GM23338 (cell line): Measurements from ENCODE around the gene MORN3. TPM values are rescaled to one million over a fixed set of nuclear protein-coding genes. Genes with fewer than 3 reads are reported as not detected.

ENCODE experiments used
- ATAC-seq: fragments of 200-7000 bp; cut with Tn5 transposase; 3 replicates; pipeline ENCODE4 v1.9.1; 2020
- DNase-seq: peaks from one replicate; pipeline ENCODE4 v3.0.0-alpha.2; 2015; ENCODE audit warnings: low spot score
- H2AFZ ChIP-seq: fragments of 200-600 bp; sonication (generic); 2 replicates; pipeline ENCODE4 v1.8.0; 2016; ENCODE audit warnings: antibody characterized with exemption, mild to moderate bottlenecking, moderate library complexity
- H3F3A ChIP-seq: fragments of 200-600 bp; sonication (generic); replicated peaks from 2 replicates; pipeline ENCODE4 v1.8.0; 2017; ENCODE audit warnings: antibody characterized with exemption, mixed run types, low read depth
- H3K27ac ChIP-seq: fragments of 200-600 bp; sonication (generic); 2 replicates; pipeline ENCODE4 v1.6.1; 2016; ENCODE audit warnings: low read depth
- H3K27me3 ChIP-seq: fragments of 200-600 bp; sonication (generic); 2 replicates; pipeline ENCODE4 v1.8.0; 2016; ENCODE audit warnings: mild to moderate bottlenecking, mixed run types, moderate library complexity; ENCODE audit not compliant: insufficient read depth
- H3K36me3 ChIP-seq: fragments of 200-600 bp; sonication (generic); 2 replicates; pipeline ENCODE4 v1.8.0; 2016; ENCODE audit warnings: mild to moderate bottlenecking; ENCODE audit not compliant: insufficient read depth
- H3K4me1 ChIP-seq: fragments of 200-600 bp; sonication (generic); 2 replicates; pipeline ENCODE4 v1.8.0; 2016; ENCODE audit warnings: mild to moderate bottlenecking, moderate library complexity; ENCODE audit not compliant: insufficient read depth
- H3K4me2 ChIP-seq: fragments of 200-600 bp; sonication (generic); 2 replicates; pipeline ENCODE4 v1.7.1; 2017; ENCODE audit warnings: mixed run types
- H3K4me3 ChIP-seq: fragments of 200-600 bp; sonication (generic); 2 replicates; pipeline ENCODE4 v1.6.1; 2016; ENCODE audit warnings: mixed run types
- H3K79me2 ChIP-seq: fragments of 200-600 bp; sonication (generic); replicated peaks from 2 replicates; pipeline ENCODE4 v1.8.0; 2017; ENCODE audit warnings: mild to moderate bottlenecking; ENCODE audit not compliant: insufficient read depth
- H3K9me2 ChIP-seq: fragments of 200-600 bp; sonication (generic); 2 replicates; pipeline ENCODE4 v1.8.0; 2017; ENCODE audit not compliant: insufficient read depth
- H4K20me1 ChIP-seq: fragments of 200-600 bp; sonication (generic); replicated peaks from 2 replicates; pipeline ENCODE4 v1.8.0; 2017; ENCODE audit warnings: mild to moderate bottlenecking; ENCODE audit not compliant: insufficient read depth
- H3K27ac Mint-ChIP-seq: 2 replicates; pipeline ENCODE4 v1.8.0; 2020; ENCODE audit warnings: inconsistent platforms, mild to moderate bottlenecking, moderate library complexity, mixed read lengths
- H3K27me3 Mint-ChIP-seq: 3 replicates; pipeline ENCODE4 v1.8.0; 2022; ENCODE audit warnings: low read depth, mild to moderate bottlenecking, moderate library complexity, mixed read lengths, inconsistent platforms; ENCODE audit not compliant: insufficient read depth, poor library complexity
- H3K36me3 Mint-ChIP-seq: 3 replicates; pipeline ENCODE4 v1.8.0; 2021; ENCODE audit warnings: low read depth, mild to moderate bottlenecking, inconsistent platforms, moderate library complexity, mixed read lengths
- H3K4me1 Mint-ChIP-seq: 3 replicates; pipeline ENCODE4 v1.8.0; 2020; ENCODE audit warnings: mild to moderate bottlenecking, inconsistent platforms, mixed read lengths
- H3K4me3 Mint-ChIP-seq: 3 replicates; pipeline ENCODE4 v1.8.0; 2021; ENCODE audit warnings: moderate library complexity, mild to moderate bottlenecking, inconsistent platforms, mixed read lengths
- H3K9me3 Mint-ChIP-seq: 3 replicates; pipeline ENCODE4 v1.8.0; 2020; ENCODE audit warnings: moderate library complexity, mild to moderate bottlenecking, inconsistent platforms, mixed read lengths
- CREB1 ChIP-seq: fragments of 250-450 bp; sonication (Bioruptor Pico); IDR thresholded peaks from 2 replicates; pipeline ENCODE4 v1.5.0; 2020; ENCODE audit warnings: low read depth, mild to moderate bottlenecking, moderate library complexity
- EZH2 ChIP-seq: fragments of 200-600 bp; sonication (generic); IDR thresholded peaks from one replicate; pipeline ENCODE4 v1.8.0; 2017; ENCODE audit warnings: antibody characterized with exemption, mild to moderate bottlenecking, low read depth; ENCODE audit not compliant: unreplicated experiment
- EZH2phosphoT487 ChIP-seq: fragments of 200-600 bp; sonication (generic); IDR thresholded peaks from one replicate; pipeline ENCODE4 v1.8.1; 2018; ENCODE audit warnings: antibody characterized with exemption; ENCODE audit not compliant: unreplicated experiment
- JUNB ChIP-seq: IDR thresholded peaks from one replicate; pipeline ENCODE4 v1.6.1; 2016; ENCODE audit warnings: antibody characterized with exemption; ENCODE audit not compliant: unreplicated experiment
- NANOG ChIP-seq: IDR thresholded peaks from 2 replicates; pipeline ENCODE4 v1.6.1; 2016; ENCODE audit warnings: antibody characterized with exemption, borderline replicate concordance
- POLR2AphosphoS5 ChIP-seq: IDR thresholded peaks from 2 replicates; pipeline ENCODE4 v1.6.1; 2016; ENCODE audit warnings: antibody characterized with exemption, low read depth
- STAT1 ChIP-seq: IDR thresholded peaks from one replicate; pipeline ENCODE4 v1.6.1; 2016; ENCODE audit warnings: antibody characterized with exemption; ENCODE audit not compliant: unreplicated experiment
- ZNF114 ChIP-seq: fragments of 250-450 bp; sonication (Bioruptor Pico); IDR thresholded peaks from 2 replicates; pipeline ENCODE4 v1.5.0; 2020; ENCODE audit warnings: mild to moderate bottlenecking, moderate library complexity
- ZNF331 ChIP-seq: fragments of 250-450 bp; sonication (Bioruptor Pico); IDR thresholded peaks from 2 replicates; pipeline ENCODE4 v1.5.0; 2020; ENCODE audit warnings: low read depth, mild to moderate bottlenecking, moderate library complexity
- polyA plus RNA-seq: library from polyadenylated mRNA; unstranded; fragments of >200 nt; fragmentation: Nextera tagmentation; extraction: Ambion mirVana; gene quantifications from 2 replicates; pipeline ENCODE4 v1.2.1, GENCODE V29; 2016
- total RNA-seq: library from RNA; depleted of rRNA; stranded (reverse); fragments of >200 nt; shearing (Covaris generic); gene quantifications from 2 replicates; pipeline ENCODE4 v1.2.3, GENCODE V29; 2014
- TF ChIP-seq, protein P1 (sequence below): IDR thresholded peaks from one replicate; pipeline ENCODE4 v1.6.1; 2018; ENCODE audit warnings: antibody characterized with exemption; ENCODE audit not compliant: unreplicated experiment
- TF ChIP-seq, protein P2 (sequence below): fragments of 250-450 bp; sonication (Bioruptor Pico); IDR thresholded peaks from 2 replicates; pipeline ENCODE4 v1.5.0; 2020; ENCODE audit warnings: mild to moderate bottlenecking, moderate library complexity
- TF ChIP-seq, protein P3 (sequence below), 2 experiments: fragments of 200-600 bp in 1 of 2; sonication (generic) in 1 of 2; conservative IDR thresholded peaks; 2 replicates each; pipeline versions ENCODE4 v1.5.1 to v1.6.1; 2016 to 2017; ENCODE audit warnings: antibody characterized with exemption in 2 of 2, low read depth in 2 of 2, mild to moderate bottlenecking in 2 of 2, moderate library complexity in 1 of 2
- TF ChIP-seq, protein P4 (sequence below): IDR thresholded peaks from 2 replicates; pipeline ENCODE4 v1.6.1; 2016; ENCODE audit warnings: antibody characterized with exemption

The MORN3 gene
- total and polyA plus RNA-seq, 2 experiments from 2014 or later: 0.14 to 0.36 TPM

DNA sequence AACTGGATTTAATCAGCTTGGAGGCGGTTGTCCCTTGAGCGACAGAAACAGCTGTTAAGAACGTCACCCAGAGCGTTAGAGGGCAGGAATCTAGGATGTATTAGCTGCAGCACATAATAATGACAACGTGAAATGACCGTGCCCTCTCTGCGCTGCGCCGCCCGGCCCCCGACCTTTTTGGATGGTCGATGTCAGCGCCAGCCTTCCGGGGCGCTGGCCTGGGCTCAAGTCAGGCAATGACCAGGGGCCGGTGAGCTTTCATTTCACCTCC is 42.7 kb upstream of the MORN3 start:
- peak overlapping the region; percentile 84 for H3K4me2 ChIP-seq
- peak; percentile 62 for DNase-seq
- ATAC-seq: peak; percentile 50
- peak overlapping the region; percentile 78 for H3K4me3 ChIP-seq
- H3K9me3 Mint-ChIP-seq: no peaks in the 10 kb centered on the region; the same call in 1 of the 3 replicates
- peaks cover 30% of the 10 kb centered on the region for H3K4me1 Mint-ChIP-seq
- peak overlapping the region; percentile 84; the same call in 1 of the 2 replicates for H3K27ac ChIP-seq
- peak overlapping the region; percentile 90 for H3K27ac Mint-ChIP-seq
- H3F3A ChIP-seq: peaks cover 20% of the 10 kb centered on the region; the same call in 1 of the 2 replicates
- H3K4me1 ChIP-seq: peaks cover 12% of the 10 kb centered on the region
- peaks cover 20% of the 10 kb centered on the region for H3K36me3 Mint-ChIP-seq
- peak overlapping the region; percentile 97 for H2AFZ ChIP-seq
- TF ChIP-seq EZH2: no peak
- no peak for TF ChIP-seq ZNF331 (CRISPR knock-in tag)
- TF ChIP-seq POLR2AphosphoS5: no peak
- no peak for TF ChIP-seq ZNF114 (CRISPR knock-in tag)
- no peak for TF ChIP-seq STAT1
- no peak for TF ChIP-seq JUNB
- TF ChIP-seq, protein P1, sequence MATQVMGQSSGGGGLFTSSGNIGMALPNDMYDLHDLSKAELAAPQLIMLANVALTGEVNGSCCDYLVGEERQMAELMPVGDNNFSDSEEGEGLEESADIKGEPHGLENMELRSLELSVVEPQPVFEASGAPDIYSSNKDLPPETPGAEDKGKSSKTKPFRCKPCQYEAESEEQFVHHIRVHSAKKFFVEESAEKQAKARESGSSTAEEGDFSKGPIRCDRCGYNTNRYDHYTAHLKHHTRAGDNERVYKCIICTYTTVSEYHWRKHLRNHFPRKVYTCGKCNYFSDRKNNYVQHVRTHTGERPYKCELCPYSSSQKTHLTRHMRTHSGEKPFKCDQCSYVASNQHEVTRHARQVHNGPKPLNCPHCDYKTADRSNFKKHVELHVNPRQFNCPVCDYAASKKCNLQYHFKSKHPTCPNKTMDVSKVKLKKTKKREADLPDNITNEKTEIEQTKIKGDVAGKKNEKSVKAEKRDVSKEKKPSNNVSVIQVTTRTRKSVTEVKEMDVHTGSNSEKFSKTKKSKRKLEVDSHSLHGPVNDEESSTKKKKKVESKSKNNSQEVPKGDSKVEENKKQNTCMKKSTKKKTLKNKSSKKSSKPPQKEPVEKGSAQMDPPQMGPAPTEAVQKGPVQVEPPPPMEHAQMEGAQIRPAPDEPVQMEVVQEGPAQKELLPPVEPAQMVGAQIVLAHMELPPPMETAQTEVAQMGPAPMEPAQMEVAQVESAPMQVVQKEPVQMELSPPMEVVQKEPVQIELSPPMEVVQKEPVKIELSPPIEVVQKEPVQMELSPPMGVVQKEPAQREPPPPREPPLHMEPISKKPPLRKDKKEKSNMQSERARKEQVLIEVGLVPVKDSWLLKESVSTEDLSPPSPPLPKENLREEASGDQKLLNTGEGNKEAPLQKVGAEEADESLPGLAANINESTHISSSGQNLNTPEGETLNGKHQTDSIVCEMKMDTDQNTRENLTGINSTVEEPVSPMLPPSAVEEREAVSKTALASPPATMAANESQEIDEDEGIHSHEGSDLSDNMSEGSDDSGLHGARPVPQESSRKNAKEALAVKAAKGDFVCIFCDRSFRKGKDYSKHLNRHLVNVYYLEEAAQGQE: no peak
- TF ChIP-seq EZH2phosphoT487: no peak
- TF ChIP-seq, protein P2, sequence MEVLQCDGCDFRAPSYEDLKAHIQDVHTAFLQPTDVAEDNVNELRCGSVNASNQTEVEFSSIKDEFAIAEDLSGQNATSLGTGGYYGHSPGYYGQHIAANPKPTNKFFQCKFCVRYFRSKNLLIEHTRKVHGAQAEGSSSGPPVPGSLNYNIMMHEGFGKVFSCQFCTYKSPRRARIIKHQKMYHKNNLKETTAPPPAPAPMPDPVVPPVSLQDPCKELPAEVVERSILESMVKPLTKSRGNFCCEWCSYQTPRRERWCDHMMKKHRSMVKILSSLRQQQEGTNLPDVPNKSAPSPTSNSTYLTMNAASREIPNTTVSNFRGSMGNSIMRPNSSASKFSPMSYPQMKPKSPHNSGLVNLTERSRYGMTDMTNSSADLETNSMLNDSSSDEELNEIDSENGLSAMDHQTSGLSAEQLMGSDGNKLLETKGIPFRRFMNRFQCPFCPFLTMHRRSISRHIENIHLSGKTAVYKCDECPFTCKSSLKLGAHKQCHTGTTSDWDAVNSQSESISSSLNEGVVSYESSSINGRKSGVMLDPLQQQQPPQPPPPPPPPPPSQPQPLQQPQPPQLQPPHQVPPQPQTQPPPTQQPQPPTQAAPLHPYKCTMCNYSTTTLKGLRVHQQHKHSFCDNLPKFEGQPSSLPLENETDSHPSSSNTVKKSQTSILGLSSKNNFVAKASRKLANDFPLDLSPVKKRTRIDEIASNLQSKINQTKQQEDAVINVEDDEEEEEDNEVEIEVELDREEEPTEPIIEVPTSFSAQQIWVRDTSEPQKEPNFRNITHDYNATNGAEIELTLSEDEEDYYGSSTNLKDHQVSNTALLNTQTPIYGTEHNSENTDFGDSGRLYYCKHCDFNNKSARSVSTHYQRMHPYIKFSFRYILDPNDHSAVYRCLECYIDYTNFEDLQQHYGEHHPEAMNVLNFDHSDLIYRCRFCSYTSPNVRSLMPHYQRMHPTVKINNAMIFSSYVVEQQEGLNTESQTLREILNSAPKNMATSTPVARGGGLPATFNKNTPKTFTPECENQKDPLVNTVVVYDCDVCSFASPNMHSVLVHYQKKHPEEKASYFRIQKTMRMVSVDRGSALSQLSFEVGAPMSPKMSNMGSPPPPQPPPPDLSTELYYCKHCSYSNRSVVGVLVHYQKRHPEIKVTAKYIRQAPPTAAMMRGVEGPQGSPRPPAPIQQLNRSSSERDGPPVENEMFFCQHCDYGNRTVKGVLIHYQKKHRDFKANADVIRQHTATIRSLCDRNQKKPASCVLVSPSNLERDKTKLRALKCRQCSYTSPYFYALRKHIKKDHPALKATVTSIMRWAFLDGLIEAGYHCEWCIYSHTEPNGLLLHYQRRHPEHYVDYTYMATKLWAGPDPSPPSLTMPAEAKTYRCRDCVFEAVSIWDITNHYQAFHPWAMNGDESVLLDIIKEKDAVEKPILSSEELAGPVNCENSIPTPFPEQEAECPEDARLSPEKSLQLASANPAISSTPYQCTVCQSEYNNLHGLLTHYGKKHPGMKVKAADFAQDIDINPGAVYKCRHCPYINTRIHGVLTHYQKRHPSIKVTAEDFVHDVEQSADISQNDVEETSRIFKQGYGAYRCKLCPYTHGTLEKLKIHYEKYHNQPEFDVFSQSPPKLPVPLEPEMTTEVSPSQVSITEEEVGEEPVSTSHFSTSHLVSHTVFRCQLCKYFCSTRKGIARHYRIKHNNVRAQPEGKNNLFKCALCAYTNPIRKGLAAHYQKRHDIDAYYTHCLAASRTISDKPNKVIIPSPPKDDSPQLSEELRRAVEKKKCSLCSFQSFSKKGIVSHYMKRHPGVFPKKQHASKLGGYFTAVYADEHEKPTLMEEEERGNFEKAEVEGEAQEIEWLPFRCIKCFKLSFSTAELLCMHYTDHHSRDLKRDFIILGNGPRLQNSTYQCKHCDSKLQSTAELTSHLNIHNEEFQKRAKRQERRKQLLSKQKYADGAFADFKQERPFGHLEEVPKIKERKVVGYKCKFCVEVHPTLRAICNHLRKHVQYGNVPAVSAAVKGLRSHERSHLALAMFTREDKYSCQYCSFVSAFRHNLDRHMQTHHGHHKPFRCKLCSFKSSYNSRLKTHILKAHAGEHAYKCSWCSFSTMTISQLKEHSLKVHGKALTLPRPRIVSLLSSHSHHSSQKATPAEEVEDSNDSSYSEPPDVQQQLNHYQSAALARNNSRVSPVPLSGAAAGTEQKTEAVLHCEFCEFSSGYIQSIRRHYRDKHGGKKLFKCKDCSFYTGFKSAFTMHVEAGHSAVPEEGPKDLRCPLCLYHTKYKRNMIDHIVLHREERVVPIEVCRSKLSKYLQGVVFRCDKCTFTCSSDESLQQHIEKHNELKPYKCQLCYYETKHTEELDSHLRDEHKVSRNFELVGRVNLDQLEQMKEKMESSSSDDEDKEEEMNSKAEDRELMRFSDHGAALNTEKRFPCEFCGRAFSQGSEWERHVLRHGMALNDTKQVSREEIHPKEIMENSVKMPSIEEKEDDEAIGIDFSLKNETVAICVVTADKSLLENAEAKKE (CRISPR knock-in tag): no peak
- TF ChIP-seq CREB1: no peak
- TF ChIP-seq, protein P3, sequence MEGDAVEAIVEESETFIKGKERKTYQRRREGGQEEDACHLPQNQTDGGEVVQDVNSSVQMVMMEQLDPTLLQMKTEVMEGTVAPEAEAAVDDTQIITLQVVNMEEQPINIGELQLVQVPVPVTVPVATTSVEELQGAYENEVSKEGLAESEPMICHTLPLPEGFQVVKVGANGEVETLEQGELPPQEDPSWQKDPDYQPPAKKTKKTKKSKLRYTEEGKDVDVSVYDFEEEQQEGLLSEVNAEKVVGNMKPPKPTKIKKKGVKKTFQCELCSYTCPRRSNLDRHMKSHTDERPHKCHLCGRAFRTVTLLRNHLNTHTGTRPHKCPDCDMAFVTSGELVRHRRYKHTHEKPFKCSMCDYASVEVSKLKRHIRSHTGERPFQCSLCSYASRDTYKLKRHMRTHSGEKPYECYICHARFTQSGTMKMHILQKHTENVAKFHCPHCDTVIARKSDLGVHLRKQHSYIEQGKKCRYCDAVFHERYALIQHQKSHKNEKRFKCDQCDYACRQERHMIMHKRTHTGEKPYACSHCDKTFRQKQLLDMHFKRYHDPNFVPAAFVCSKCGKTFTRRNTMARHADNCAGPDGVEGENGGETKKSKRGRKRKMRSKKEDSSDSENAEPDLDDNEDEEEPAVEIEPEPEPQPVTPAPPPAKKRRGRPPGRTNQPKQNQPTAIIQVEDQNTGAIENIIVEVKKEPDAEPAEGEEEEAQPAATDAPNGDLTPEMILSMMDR (conservative IDR thresholded peaks at IDR 0.05; ENCODE audit: low read depth in 2 of 2): no peak
- TF ChIP-seq NANOG: no peak
- TF ChIP-seq, protein P4, sequence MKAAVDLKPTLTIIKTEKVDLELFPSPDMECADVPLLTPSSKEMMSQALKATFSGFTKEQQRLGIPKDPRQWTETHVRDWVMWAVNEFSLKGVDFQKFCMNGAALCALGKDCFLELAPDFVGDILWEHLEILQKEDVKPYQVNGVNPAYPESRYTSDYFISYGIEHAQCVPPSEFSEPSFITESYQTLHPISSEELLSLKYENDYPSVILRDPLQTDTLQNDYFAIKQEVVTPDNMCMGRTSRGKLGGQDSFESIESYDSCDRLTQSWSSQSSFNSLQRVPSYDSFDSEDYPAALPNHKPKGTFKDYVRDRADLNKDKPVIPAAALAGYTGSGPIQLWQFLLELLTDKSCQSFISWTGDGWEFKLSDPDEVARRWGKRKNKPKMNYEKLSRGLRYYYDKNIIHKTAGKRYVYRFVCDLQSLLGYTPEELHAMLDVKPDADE: no peak
- no peaks in the 10 kb centered on the region for H3K27me3 ChIP-seq
- H4K20me1 ChIP-seq: peaks cover 20% of the 10 kb centered on the region
- peaks cover 44% of the 10 kb centered on the region for H3K79me2 ChIP-seq
- peaks cover 12% of the 10 kb centered on the region for H3K27me3 Mint-ChIP-seq
- H3K9me2 ChIP-seq: no peaks in the 10 kb centered on the region
- peak overlapping the region; percentile 90 for H3K4me3 Mint-ChIP-seq
- no peaks in the 10 kb centered on the region for H3K36me3 ChIP-seq
